Spinal cord (tissue), 10 donors: ENCODE measurements around the gene PRKCE. TPM values are rescaled to one million over a fixed set of nuclear protein-coding genes. Genes with fewer than 3 reads are reported as not detected.
A peak's percentile ranks its signal among the peaks of the same experiment; 100 is the strongest.

Experiments
- DNase-seq, 6 donors: peaks; one replicate each; pipeline versions ENCODE4 v3.0.0 to v3.0.0-alpha.2; 2013 to 2015; ENCODE audit warnings: low spot score in 6 of 6, low read depth in 4 of 6
- H3K27ac ChIP-seq: one replicate; pipeline ENCODE4 v1.5.1; 2013; ENCODE audit warnings: low read depth, low read length, control low read depth
- H3K27me3 ChIP-seq: one replicate; pipeline ENCODE4 v1.6.1; 2013; ENCODE audit warnings: low read length; ENCODE audit not compliant: control insufficient read depth, insufficient read depth
- H3K36me3 ChIP-seq: one replicate; pipeline ENCODE4 v1.6.1; 2013; ENCODE audit warnings: low read length; ENCODE audit not compliant: control insufficient read depth, insufficient read depth
- H3K4me1 ChIP-seq: one replicate; pipeline ENCODE4 v1.6.1; 2013; ENCODE audit warnings: low read length; ENCODE audit not compliant: control insufficient read depth, insufficient read depth
- H3K4me3 ChIP-seq: one replicate; pipeline ENCODE4 v1.5.1; 2013; ENCODE audit warnings: low read depth, low read length, control low read depth
- H3K9me3 ChIP-seq: one replicate; pipeline ENCODE4 v1.6.1; 2013; ENCODE audit warnings: low read length; ENCODE audit not compliant: control insufficient read depth, insufficient read depth
- WGBS: methylation state at CpG from one replicate; pipeline ENCODE4 v1.1.5; 2013; ENCODE audit warnings: missing lambda C conversion rate; ENCODE audit not compliant: insufficient coverage; 5-methylcytosine and 5-hydroxymethylcytosine counted together
- polyA plus RNA-seq, 2 donors: library from polyadenylated mRNA; unstranded; fragments of 120-200 nt; gene quantifications; one replicate each; pipeline ENCODE4 v1.2.1, GENCODE V29; 2013; ENCODE audit not compliant: insufficient read length in 2 of 2
- total RNA-seq, 2 donors: library from RNA; depleted of rRNA in 1 of 2; stranded (reverse); fragments of 120-200 nt in 1 of 2; fragments of >200 nt in 1 of 2; gene quantifications; one replicate each; pipeline versions ENCODE4 v1.2.3 to v1.2.4, GENCODE V29; 2013 to 2014
- donor health status: healthy.

PRKCE gene
- total and polyA plus RNA-seq, 4 donors = 22.9 to 48.5 (median 37.4) TPM

- DNase-seq = peak in 3 of 6 donors; percentile 54 to 86 (median 83)
- H3K4me3 ChIP-seq = no peak overlapping the region
- peak overlapping the region; percentile 82 for H3K27ac ChIP-seq
- H3K36me3 ChIP-seq = no peaks in the 10 kb centered on the region
- WGBS = 12% methylated on average over 7 of the region's 8 CpGs
- H3K9me3 ChIP-seq = no peaks in the 10 kb centered on the region
- H3K27me3 ChIP-seq = no peaks in the 10 kb centered on the region
- peaks cover 50% of the 10 kb centered on the region for H3K4me1 ChIP-seq
Measured at GRCh38 chr2:45904946-45905631, 253.6 kb downstream of the PRKCE start.

- Histone ChIP-seq H3K4me1 (peaks cover 51% of the 10 kb centered on the region), H3K4me3 (no peak overlapping the region), H3K27ac (peak overlapping the region; percentile 33), H3K36me3 (no peaks in the 10 kb centered on the region), H3K27me3 (no peaks in the 10 kb centered on the region), H3K9me3 (no peaks in the 10 kb centered on the region)
- 57% methylated on average over 1 of the region's 5 CpGs for WGBS
- DNase-seq = no peak
Measured at GRCh38 chr2:45905632-45905958, 254.1 kb downstream of the PRKCE start.

GRCh38 chr2:45907592-45907991 lies 256.1 kb downstream of the PRKCE start:
- H3K27ac ChIP-seq = no peak overlapping the region
- no peaks in the 10 kb centered on the region for H3K27me3 ChIP-seq
- no peaks in the 10 kb centered on the region for H3K9me3 ChIP-seq
- no peak overlapping the region for H3K4me3 ChIP-seq
- WGBS = 93% methylated on average over 8 of the region's 9 CpGs
- peaks cover 61% of the 10 kb centered on the region for H3K4me1 ChIP-seq
- DNase-seq = no peak
- H3K36me3 ChIP-seq = no peaks in the 10 kb centered on the region

- WGBS = 61% methylated on average over 7 of the region's 12 CpGs
- H3K4me1 ChIP-seq = peaks cover 61% of the 10 kb centered on the region
- no peak overlapping the region for H3K27ac ChIP-seq
- no peaks in the 10 kb centered on the region for H3K36me3 ChIP-seq
- no peak overlapping the region for H3K4me3 ChIP-seq
- no peaks in the 10 kb centered on the region for H3K9me3 ChIP-seq
- H3K27me3 ChIP-seq = no peaks in the 10 kb centered on the region
- DNase-seq = no peak
Measured at GRCh38 chr2:45908316-45909170, 257.1 kb downstream of the PRKCE start.

DNA sequence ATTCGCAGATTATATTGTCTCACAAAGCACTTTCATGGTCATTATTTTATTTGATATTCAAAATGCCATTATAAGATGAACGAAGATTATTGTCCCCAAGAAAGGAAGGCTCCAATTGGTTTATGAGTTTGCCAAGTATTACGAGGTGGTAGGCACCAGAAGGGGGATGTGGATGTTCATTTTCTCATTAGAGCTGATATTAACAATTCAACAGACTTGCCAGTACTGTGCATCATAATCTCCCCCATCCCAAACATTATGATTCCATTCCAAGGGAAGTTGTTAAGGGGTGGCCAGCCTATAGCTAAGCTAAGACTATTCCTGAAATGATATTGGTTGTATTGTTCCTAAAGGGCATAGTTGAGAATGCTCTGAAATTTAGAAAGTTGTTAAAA lies 257.7 kb downstream of the PRKCE start:
- WGBS = no CpG with 5 or more reads among the region's 3 CpGs
- peak in 1 of 6 donors; percentile 73 for DNase-seq
- H3K27me3 ChIP-seq = no peaks in the 10 kb centered on the region
- peaks cover 55% of the 10 kb centered on the region for H3K4me1 ChIP-seq
- no peaks in the 10 kb centered on the region for H3K36me3 ChIP-seq
- no peak overlapping the region for H3K4me3 ChIP-seq
- H3K9me3 ChIP-seq = no peaks in the 10 kb centered on the region
- H3K27ac ChIP-seq = no peak overlapping the region

- no peaks in the 10 kb centered on the region for H3K36me3 ChIP-seq
- H3K9me3 ChIP-seq = no peaks in the 10 kb centered on the region
- no peaks in the 10 kb centered on the region for H3K27me3 ChIP-seq
- WGBS = 13% methylated on average over 1 of the region's 5 CpGs
- DNase-seq = peak in 2 of 6 donors; percentile 80 to 89
- no peak overlapping the region for H3K27ac ChIP-seq
- H3K4me3 ChIP-seq = no peak overlapping the region
- peaks cover 50% of the 10 kb centered on the region for H3K4me1 ChIP-seq
Measured at GRCh38 chr2:45909677-45910191, 258.3 kb downstream of the PRKCE start.

DNA sequence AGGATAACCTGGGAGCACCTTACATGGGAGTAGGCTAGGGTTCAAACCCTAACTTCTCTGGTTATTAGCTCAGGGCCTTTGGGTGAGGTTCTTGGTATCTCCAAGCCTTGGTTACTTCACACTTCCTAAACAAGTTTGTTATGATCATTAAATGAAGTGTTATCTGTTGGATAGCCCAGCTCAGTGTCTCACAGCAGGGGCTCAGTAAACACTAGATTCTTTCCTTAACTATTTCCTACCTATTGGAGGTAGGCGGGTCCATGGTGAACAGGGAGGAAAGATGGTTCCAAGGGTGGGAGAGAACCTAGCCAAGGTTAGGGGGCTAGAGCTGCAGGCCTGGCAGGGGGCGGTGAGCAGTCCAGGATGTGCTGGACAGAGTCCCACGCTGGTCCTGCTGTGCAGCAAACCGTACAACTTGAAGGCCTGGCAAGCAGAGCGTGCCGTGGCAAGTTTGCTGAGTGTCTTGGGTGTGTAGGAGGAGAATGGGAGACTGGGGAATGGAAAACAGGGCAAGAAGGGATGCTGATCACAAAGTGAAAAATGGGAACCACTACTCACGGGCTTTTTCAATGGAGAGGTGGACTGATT lies 259.1 kb downstream of the PRKCE start:
- Histone ChIP-seq H3K27ac (no peak overlapping the region), H3K4me3 (no peak overlapping the region), H3K9me3 (no peaks in the 10 kb centered on the region), H3K36me3 (no peaks in the 10 kb centered on the region), H3K27me3 (no peaks in the 10 kb centered on the region), H3K4me1 (peaks cover 42% of the 10 kb centered on the region)
- no peak for DNase-seq
- 64% methylated on average over 6 of the region's 7 CpGs for WGBS

DNA sequence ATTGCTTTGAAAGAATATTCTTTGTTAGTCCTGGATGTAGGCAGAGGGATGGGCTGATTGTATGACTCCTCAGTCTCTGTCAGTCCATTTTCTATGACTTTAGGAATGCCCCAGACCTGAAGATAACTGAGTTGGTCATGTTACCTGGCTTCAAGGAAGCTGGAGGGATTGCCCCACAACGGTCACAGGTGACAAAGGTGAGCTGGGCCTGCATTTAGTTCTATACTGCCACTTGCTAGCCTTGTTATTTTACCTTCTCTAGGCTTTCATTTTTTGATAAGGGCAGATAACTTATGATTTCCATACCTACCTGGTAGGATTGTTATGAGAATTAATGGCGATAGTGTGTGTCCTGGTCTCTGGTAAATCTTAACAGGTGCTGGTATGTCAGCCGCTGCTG lies 260.1 kb downstream of the PRKCE start:
- Histone ChIP-seq H3K36me3 (no peaks in the 10 kb centered on the region), H3K27me3 (no peaks in the 10 kb centered on the region), H3K9me3 (no peaks in the 10 kb centered on the region), H3K27ac (no peak overlapping the region), H3K4me1 (peaks cover 32% of the 10 kb centered on the region), H3K4me3 (no peak overlapping the region)
- WGBS = 80% methylated on average over 1 of the region's 3 CpGs
- DNase-seq = no peak

DNA sequence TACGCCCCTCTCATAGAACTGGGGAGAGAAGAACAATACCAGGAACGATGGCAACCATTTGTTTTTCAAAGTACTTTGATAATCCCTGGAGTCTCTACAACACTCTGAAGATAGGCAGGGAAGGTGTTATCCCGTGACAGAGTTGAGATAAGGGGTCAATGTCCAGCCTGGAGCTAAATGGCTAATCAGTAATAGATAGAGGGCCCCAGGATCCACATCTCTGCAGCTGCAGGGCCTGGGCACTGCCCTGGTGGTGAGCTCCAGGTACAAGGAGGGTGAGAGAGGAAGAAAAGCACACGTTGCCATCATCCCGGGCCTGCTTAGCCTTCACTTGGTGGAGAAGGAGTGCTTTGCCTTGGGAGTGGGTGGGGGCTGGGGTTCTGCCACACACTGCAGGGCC lies 260.6 kb downstream of the PRKCE start:
- H3K27ac ChIP-seq = no peak overlapping the region
- DNase-seq = no peak
- 95% methylated on average over 4 of the region's 5 CpGs for WGBS
- no peaks in the 10 kb centered on the region for H3K36me3 ChIP-seq
- H3K4me3 ChIP-seq = no peak overlapping the region
- H3K4me1 ChIP-seq = peaks cover 28% of the 10 kb centered on the region
- H3K9me3 ChIP-seq = no peaks in the 10 kb centered on the region
- no peaks in the 10 kb centered on the region for H3K27me3 ChIP-seq
